ENCODE results near the gene CATSPERD. TPM values are rescaled to one million over a fixed set of nuclear protein-coding genes. Genes with fewer than 3 reads are reported as not detected.

CATSPERD gene
- total and polyA plus RNA-seq, 7 donors: not detected

DNA sequence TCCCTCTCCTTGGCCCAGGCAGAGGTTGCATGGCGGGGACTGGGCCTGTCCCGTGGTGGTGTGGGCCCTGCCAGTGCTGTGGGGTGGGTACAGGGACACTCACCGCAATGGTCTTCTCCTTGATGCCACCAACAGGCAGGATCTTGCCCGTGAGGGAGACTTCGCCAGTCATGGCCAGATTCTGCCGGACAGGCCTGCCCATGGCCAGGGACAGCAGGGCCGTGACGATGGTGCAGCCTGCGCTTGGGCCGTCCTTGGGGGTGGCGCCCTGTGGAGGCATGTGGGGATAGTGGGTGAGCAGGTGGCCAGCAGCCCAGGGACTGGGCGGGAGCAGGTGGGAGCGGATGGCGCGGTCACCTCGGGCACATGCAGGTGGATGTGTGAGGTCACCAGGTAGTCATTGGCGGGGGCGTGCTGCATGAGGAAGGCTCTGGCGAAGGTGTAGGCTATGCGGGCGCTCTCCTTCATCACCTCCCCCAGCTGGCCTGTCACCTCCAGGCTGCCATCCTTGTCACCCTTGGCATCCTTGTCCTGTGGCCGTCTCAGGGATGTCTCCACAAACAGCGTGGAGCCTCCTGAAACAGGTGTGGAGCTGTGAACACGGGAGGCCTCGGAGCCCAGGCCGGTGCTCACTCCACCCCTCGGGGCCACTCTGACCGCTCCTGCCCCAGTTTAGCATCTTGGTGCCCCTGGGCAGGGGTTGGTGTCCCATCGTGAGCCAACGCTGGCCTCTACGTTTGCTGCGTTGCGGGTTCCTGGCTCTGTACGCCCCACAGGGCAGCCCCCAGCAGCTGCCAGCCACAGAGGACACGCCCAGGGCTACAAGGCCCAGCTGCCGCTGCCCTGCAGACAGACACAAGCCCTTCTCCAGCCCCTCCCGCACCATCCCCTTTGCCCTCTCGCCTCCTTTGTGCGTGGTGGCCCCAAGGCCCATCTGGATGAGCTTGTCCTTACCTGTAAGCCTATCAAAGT is 27.0 kb upstream of the CATSPERD start:
- Histone ChIP-seq H3K27ac (peak overlapping the region; percentile 91), H3K4me3 (no peak overlapping the region), H3K36me3 (ENCODE audit: insufficient read depth in 1 of 2, low read depth in 1 of 2) (peaks cover 10 to 61% of the 10 kb centered on the region in 2 donors), H3K9me3 (no peaks in the 10 kb centered on the region), H3K4me1 (peaks cover 11% of the 10 kb centered on the region), H3K27me3 (ENCODE audit: insufficient read depth in 3 of 3, low read length in 2 of 3) (no peaks in the 10 kb centered on the region)
- intact Hi-C loops (cut with DNase I): no loop called here
- TF ChIP-seq, protein P1, sequence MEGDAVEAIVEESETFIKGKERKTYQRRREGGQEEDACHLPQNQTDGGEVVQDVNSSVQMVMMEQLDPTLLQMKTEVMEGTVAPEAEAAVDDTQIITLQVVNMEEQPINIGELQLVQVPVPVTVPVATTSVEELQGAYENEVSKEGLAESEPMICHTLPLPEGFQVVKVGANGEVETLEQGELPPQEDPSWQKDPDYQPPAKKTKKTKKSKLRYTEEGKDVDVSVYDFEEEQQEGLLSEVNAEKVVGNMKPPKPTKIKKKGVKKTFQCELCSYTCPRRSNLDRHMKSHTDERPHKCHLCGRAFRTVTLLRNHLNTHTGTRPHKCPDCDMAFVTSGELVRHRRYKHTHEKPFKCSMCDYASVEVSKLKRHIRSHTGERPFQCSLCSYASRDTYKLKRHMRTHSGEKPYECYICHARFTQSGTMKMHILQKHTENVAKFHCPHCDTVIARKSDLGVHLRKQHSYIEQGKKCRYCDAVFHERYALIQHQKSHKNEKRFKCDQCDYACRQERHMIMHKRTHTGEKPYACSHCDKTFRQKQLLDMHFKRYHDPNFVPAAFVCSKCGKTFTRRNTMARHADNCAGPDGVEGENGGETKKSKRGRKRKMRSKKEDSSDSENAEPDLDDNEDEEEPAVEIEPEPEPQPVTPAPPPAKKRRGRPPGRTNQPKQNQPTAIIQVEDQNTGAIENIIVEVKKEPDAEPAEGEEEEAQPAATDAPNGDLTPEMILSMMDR (IDR thresholded peaks at IDR 0.05): no peak
- ATAC-seq (no peak), DNase-seq (no peak)
- 63 to 71% (median 64%) methylated on average over 36 to 39 of the region's 39 CpGs for WGBS, 3 donors

DNA sequence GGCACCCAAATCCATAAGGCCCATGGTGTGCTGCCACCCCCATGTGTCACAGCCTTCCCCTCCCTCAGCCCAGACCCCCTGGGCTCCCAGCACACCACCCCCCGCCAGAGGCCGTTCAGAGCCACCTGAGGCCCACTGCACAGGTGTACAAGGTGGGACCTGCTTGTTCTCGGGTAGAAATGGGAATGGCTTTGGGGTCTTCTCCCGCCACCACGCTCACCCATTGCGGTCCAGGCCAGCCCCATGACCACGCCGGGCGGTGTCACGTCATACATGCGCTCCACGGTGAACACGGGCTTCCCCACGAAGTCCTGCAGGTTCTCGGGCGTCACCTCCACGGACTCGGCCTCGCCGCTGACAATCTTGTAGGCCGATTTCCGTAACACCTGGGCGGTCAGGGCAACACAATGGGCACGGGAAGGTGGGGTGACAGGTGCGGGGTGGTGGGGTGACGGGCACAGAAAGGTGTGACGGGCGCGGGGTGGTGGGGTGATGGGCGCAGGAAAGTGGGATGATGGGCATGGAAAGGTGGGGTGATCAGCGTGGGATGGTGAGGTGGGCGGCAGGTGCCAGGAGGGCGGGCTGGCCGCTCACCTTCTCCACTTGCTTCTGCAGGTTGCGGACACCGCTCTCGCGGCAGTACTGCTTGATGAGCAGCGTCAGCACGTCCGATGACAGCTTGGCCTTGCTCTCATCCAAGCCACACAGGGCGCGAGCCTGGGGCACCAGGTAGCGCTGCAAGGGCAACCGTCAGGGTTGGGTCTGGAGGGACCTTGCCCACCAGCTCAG is 26.1 kb upstream of the CATSPERD start:
- H3K9me3 ChIP-seq: no peaks in the 10 kb centered on the region
- intact Hi-C loops (cut with DNase I): no loop called here
- 88 to 90% (median 89%) methylated on average over 45 of the region's 45 CpGs for WGBS, 3 donors
- H3K27me3 ChIP-seq (ENCODE audit: insufficient read depth in 3 of 3, low read length in 2 of 3): no peaks in the 10 kb centered on the region
- ATAC-seq: no peak
- H3K36me3 ChIP-seq (ENCODE audit: insufficient read depth in 1 of 2, low read depth in 1 of 2): peaks cover 10 to 70% of the 10 kb centered on the region in 2 donors
- no peak overlapping the region for H3K4me3 ChIP-seq
- H3K27ac ChIP-seq: no peak overlapping the region
- DNase-seq: no peak
- H3K4me1 ChIP-seq: peaks cover 11% of the 10 kb centered on the region
- TF ChIP-seq, protein P1 (IDR thresholded peaks at IDR 0.05): no peak

DNA sequence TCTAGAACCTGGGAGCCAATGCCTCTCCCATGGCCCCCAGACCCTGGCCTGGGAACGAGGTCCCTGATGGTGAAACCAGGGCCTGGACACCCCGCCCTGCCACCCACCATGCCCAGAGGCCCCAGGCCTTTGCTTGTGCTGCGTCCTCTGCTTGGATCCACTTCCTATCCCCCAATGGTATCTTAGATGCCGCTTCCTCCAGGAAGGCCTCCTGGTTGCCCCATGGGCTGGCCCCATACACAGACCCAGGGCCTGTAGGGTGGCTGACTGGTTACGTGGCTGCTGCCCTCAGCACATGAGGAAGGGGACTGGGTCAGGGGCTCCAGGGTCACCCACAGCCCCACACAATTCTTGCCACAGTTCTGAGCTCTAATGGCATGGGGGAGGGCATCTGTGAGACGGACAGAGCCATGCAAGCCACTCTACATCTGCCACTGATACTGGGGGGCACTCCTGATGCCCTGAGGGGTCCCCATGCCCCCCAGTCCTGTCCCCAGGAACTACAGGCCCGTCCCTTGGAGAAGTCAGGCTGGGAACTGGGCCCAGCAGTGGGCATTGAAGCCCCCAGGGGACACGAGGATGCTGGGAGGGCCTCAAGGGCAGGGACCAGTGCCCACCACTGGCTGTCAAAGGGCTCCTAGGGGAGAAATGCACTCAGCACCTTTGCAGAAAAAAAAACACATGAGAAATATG is 25.3 kb upstream of the CATSPERD start:
- no peak overlapping the region for H3K27ac ChIP-seq
- DNase-seq (no peak), ATAC-seq (no peak)
- TF ChIP-seq, protein P1 (IDR thresholded peaks at IDR 0.05): no peak
- H3K4me1 ChIP-seq: peaks cover 11% of the 10 kb centered on the region
- no peak overlapping the region for H3K4me3 ChIP-seq
- H3K27me3 ChIP-seq (ENCODE audit: insufficient read depth in 3 of 3, low read length in 2 of 3): no peaks in the 10 kb centered on the region
- H3K9me3 ChIP-seq: no peaks in the 10 kb centered on the region
- intact Hi-C loops (cut with DNase I): no loop called here
- WGBS, 3 donors: 86 to 95% (median 91%) methylated on average over 8 of the region's 8 CpGs
- H3K36me3 ChIP-seq (ENCODE audit: insufficient read depth in 1 of 2, low read depth in 1 of 2): peaks cover 10 to 77% of the 10 kb centered on the region in 2 donors

GRCh38 chr19:5695649-5696195 is 24.7 kb upstream of the CATSPERD start:
- TF ChIP-seq, protein P1 (IDR thresholded peaks at IDR 0.05): no peak
- 70 to 76% (median 71%) methylated on average over 28 of the region's 28 CpGs for WGBS, 3 donors
- Histone ChIP-seq H3K4me1 (peaks cover 11% of the 10 kb centered on the region), H3K36me3 (ENCODE audit: insufficient read depth in 1 of 2, low read depth in 1 of 2) (peaks cover 10 to 83% of the 10 kb centered on the region in 2 donors), H3K4me3 (no peak overlapping the region), H3K27ac (no peak overlapping the region), H3K27me3 (ENCODE audit: insufficient read depth in 3 of 3, low read length in 2 of 3) (no peaks in the 10 kb centered on the region), H3K9me3 (no peaks in the 10 kb centered on the region)
- no peak for ATAC-seq
- no peak for DNase-seq
- intact Hi-C loops (cut with DNase I): no loop called here
